HG03280 (cell line): Measurements from ENCODE around the gene DSCAML1.

Experiments
- ATAC-seq: cut with Tn5 transposase; IDR thresholded peaks from one replicate; pipeline ENCODE4 v1.9.1; 2021; ENCODE audit warnings: mild to moderate bottlenecking, moderate library complexity; ENCODE audit not compliant: unreplicated experiment

Gene DSCAML1

DNA sequence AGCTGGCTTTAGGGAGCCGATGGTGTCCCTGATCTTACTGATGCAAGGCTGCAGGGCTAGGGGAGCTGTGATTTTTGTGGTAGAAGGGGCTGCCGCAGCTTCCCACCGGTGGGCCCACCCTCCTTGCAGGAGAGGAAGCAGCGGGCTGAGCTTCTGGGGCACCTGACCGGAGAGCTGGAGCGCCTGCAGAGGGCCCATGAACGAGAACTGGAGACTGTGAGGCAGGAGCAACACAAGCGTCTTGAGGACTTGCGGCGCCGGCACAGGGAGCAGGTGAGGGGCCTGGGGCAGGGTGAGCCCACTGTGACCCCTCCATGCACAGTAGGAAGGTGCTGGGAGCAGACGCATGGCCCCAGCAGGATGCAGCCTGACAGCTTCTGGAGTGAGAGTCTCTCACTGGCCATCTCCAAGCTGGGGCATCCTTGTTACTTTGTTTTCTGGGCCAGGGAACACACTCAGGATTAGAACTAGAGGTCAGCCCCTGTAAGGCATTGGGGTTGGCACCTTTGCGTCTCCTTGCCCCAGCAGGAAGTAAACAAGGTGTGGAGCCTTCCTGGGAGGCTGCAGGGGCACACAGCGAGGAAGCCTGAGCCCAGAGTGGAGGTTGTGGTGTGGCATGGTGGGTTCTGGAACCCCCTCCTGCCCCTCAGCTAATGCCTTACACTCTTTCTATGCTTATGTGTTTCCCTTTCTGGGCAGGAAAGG lies 402.6 kb downstream of the DSCAML1 start:
- no peak for ATAC-seq

DNA sequence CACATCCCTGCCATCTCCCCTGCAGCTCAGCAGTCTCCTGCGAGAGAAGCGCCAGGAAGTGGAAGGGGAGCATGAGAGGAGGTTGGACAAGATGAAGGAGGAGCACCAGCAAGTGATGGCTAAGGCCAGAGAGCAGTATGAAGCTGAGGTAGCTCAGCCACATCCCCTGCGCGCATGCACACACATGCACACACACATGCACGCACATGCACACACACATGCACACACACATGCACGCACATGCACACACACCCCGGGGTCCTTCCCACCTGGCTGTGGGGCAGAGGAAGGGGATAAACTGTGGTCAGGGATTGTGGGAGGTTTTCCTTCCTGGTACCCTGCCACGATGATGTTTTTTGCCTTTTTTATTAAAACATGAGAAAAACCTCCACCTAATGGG lies 404.0 kb downstream of the DSCAML1 start:
- ATAC-seq = no peak

- no peak for ATAC-seq
These were observed 404.9 kb downstream of the DSCAML1 start for GRCh38 chr11:117392001-117392690.

DNA sequence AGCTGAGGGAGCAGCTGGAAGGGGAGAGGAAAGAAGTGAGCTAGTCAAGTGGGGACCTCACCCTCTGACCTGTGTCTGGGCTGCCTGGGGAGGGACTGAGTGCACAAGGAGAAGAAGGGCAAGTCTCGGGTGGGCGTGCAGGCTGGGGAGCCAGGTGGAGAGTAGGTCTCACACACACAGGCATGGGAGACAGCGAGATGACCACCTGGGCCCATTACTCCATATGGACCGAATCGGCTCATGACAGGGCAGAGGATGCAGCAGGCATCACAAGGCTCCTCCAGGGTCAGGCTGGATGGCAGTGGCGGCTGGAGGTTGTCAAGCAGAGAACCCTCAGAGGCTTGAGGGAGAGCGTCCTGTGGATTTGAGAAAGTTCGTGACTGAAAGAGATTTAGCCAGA lies 405.8 kb downstream of the DSCAML1 start:
- no peak for ATAC-seq

DNA sequence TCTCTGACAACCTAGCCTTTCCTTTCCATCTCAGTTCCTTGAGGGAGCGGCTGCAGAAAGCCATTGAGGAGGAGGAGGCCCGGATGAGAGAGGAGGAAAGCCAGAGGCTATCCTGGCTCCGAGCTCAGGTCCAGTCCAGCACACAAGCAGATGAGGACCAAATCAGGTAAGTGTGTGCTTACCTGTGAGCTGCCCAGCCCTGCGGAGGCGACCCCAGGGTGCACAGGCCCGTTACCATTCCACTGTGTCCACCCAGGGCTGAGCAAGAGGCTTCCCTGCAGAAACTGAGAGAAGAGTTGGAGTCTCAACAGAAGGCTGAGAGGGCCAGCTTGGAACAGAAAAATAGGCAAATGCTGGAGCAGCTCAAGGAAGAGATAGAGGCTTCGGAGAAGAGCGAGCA lies 406.3 kb downstream of the DSCAML1 start:
- no peak for ATAC-seq

DNA sequence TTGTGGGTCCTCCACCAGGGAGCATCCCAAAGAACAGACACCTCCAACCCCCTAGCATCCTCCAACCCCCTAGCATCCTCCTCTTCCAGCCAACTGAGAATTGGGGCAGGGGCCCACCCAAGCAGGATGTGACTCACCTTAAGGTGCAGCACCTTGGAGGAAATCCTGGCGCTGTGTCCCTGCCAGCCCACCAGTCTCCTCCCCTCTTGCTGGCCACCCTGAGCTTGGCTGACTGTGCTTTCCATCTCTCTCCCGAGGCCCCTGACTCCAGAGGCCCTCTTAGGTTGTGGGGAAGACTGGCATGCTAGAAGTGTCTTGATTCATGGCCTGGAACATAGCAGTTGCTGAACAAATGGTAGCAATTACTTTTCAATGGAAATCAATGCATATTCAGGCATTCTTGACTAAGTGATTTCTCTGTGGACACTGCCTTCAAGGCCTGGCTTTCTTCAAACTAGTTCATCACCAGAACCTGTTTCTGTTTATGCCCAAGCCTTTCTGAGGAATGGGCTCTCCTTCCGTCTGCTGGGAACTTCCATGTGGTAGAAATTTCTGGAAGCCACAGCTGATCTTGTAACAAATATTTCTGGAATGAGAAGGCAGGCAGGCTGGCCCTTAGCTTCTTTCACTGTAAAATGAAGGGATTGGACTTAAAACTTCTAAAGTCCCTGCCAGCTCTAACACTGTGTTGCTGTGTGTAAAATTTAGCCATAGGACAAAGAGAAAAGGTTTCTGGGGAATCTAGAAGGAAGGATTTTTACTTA lies 408.8 kb downstream of the DSCAML1 start:
- no peak for ATAC-seq

GRCh38 chr11:117385906-117386305 lies 411.1 kb downstream of the DSCAML1 start:
- no peak for ATAC-seq

GRCh38 chr11:117385471-117385870 lies 411.5 kb downstream of the DSCAML1 start:
- ATAC-seq = no peak

- ATAC-seq = no peak
These were observed 413.0 kb downstream of the DSCAML1 start for GRCh38 chr11:117384045-117384444.

GRCh38 chr11:117382746-117383145 lies 414.3 kb downstream of the DSCAML1 start:
- no peak for ATAC-seq

GRCh38 chr11:117381481-117382387 lies 415.3 kb downstream of the DSCAML1 start:
- ATAC-seq = no peak

GRCh38 chr11:117380676-117381075 lies 416.3 kb downstream of the DSCAML1 start:
- ATAC-seq = no peak

GRCh38 chr11:117378976-117379865 lies 417.8 kb downstream of the DSCAML1 start:
- no peak for ATAC-seq
